ENCODE measurements around the gene SMG6.

- TF ChIP-seq POLR2A (IDR thresholded peaks at IDR 0.05) (no peak), CTCF (IDR thresholded peaks at IDR 0.05) (peak in 1 of 7 experiments; percentile 27)
Measured at GRCh38 chr17:2056206-2057174, 247.1 kb downstream of the SMG6 start.
